Vagina (tissue), 2 donors: ENCODE measurements around the gene RHEX. TPM values are rescaled to one million over a fixed set of nuclear protein-coding genes. Genes with fewer than 3 reads are reported as not detected.

Source experiments
- DNase-seq, 2 donors: peaks; one replicate each; pipeline ENCODE4 v3.0.0-alpha.2; 2017; ENCODE audit errors: extremely low spot score in 2 of 2
- H3K27ac ChIP-seq: fragments of 200-600 bp; sonication (generic); one replicate; pipeline ENCODE4 v1.5.1; 2019
- H3K27me3 ChIP-seq: fragments of 200-600 bp; sonication (generic); one replicate; pipeline ENCODE4 v1.5.1; 2019
- H3K36me3 ChIP-seq, 2 donors: fragments of 200-600 bp; sonication (generic); one replicate each; pipeline ENCODE4 v1.5.1; 2017 to 2019
- H3K4me1 ChIP-seq: fragments of 200-600 bp; sonication (generic); one replicate; pipeline ENCODE4 v1.5.1; 2019
- H3K4me3 ChIP-seq, 2 donors: fragments of 200-600 bp; sonication (generic); 1 replicate in 1 of 2; 2 replicates in 1 of 2; pipeline ENCODE4 v1.5.1; 2016 to 2019
- H3K9me3 ChIP-seq: fragments of 200-600 bp; sonication (generic); one replicate; pipeline ENCODE4 v1.5.1; 2019
- CTCF ChIP-seq, 3 experiments: fragments of 450-650 bp in 2 of 3; fragments of 200-600 bp in 1 of 3; sonication (generic) in 1 of 3; IDR thresholded peaks; one replicate each; pipeline ENCODE4 v1.5.1; 2017 to 2019; ENCODE audit warnings: antibody characterized with exemption in 3 of 3, mild to moderate bottlenecking in 2 of 3, moderate library complexity in 2 of 3
- POLR2A ChIP-seq, 2 donors: fragments of 450-650 bp; IDR thresholded peaks; one replicate each; pipeline ENCODE4 v1.6.1; 2017; ENCODE audit warnings: antibody characterized with exemption in 2 of 2, mild to moderate bottlenecking in 2 of 2, moderate library complexity in 2 of 2
- POLR2AphosphoS5 ChIP-seq, 2 donors: sonication (generic); formaldehyde crosslinking; IDR thresholded peaks; one replicate each; pipeline ENCODE4 v1.9.0; 2017; ENCODE audit warnings: antibody characterized with exemption in 2 of 2, mild to moderate bottlenecking in 2 of 2, low read depth in 1 of 2; ENCODE audit not compliant: insufficient read depth in 1 of 2
- intact Hi-C: fragments of 100-400 bp; cut with DNase I; formaldehyde crosslinking; loops from one replicate; pipeline ENCODE4 v1.15.1; 2023
- total RNA-seq: library from RNA; depleted of rRNA; stranded (reverse); fragments of >200 nt; gene quantifications from one replicate; pipeline ENCODE4 v1.2.3, GENCODE V29; 2016

The RHEX gene
- total RNA-seq, 1 donor from 2014 or later = 1.7 TPM

- H3K9me3 ChIP-seq = no peaks in the 10 kb centered on the region
- DNase-seq = peak in 1 of 2 donors; percentile 32
- H3K4me1 ChIP-seq = no peaks in the 10 kb centered on the region
- no peaks in the 10 kb centered on the region for H3K27me3 ChIP-seq
- intact Hi-C loops = loop anchor here (10.0 kb wide), 2 partner anchors 121 to 311 kb away; no protein-coding TSS in a partner anchor
- TF ChIP-seq POLR2A (IDR thresholded peaks at IDR 0.05) = no peak
- TF ChIP-seq CTCF (IDR thresholded peaks at IDR 0.05) = no peak
- no peak for TF ChIP-seq POLR2AphosphoS5 (IDR thresholded peaks at IDR 0.05; ENCODE audit: insufficient read depth in 1 of 2, low read depth in 1 of 2)
- H3K36me3 ChIP-seq = no peaks in the 10 kb centered on the region
- no peak overlapping the region for H3K27ac ChIP-seq
- no peak overlapping the region for H3K4me3 ChIP-seq
Observed at GRCh38 chr1:206105464-206105995, 52.6 kb downstream of the RHEX start.

- Histone ChIP-seq H3K4me1 (no peaks in the 10 kb centered on the region), H3K27ac (no peak overlapping the region), H3K9me3 (no peaks in the 10 kb centered on the region), H3K27me3 (no peaks in the 10 kb centered on the region), H3K36me3 (no peaks in the 10 kb centered on the region), H3K4me3 (no peak overlapping the region)
- intact Hi-C loops = loop anchor here (10.0 kb wide), 2 partner anchors 122 to 312 kb away; no protein-coding TSS in a partner anchor
- no peak for TF ChIP-seq POLR2A (IDR thresholded peaks at IDR 0.05)
- TF ChIP-seq CTCF (IDR thresholded peaks at IDR 0.05) = peak; percentile 62 to 86 (median 76)
- TF ChIP-seq POLR2AphosphoS5 (IDR thresholded peaks at IDR 0.05; ENCODE audit: insufficient read depth in 1 of 2, low read depth in 1 of 2) = no peak
- peak in 1 of 2 donors; percentile 90 for DNase-seq
Observed at GRCh38 chr1:206106328-206107167, 53.6 kb downstream of the RHEX start.

- Histone ChIP-seq H3K4me3 (no peak overlapping the region), H3K9me3 (no peaks in the 10 kb centered on the region), H3K4me1 (no peaks in the 10 kb centered on the region), H3K27me3 (no peaks in the 10 kb centered on the region), H3K27ac (no peak overlapping the region), H3K36me3 (no peaks in the 10 kb centered on the region)
- intact Hi-C loops = loop anchor here (10.0 kb wide), 2 partner anchors 122 to 312 kb away; no protein-coding TSS in a partner anchor
- no peak for TF ChIP-seq CTCF (IDR thresholded peaks at IDR 0.05)
- TF ChIP-seq POLR2A (IDR thresholded peaks at IDR 0.05) = no peak
- no peak for TF ChIP-seq POLR2AphosphoS5 (IDR thresholded peaks at IDR 0.05; ENCODE audit: insufficient read depth in 1 of 2, low read depth in 1 of 2)
- DNase-seq = no peak
Observed at GRCh38 chr1:206107168-206107544, 54.2 kb downstream of the RHEX start.

GRCh38 chr1:206108635-206109034 is 55.7 kb downstream of the RHEX start:
- intact Hi-C loops = loop anchor here (10.0 kb wide), 2 partner anchors 124 to 314 kb away; no protein-coding TSS in a partner anchor
- H3K4me3 ChIP-seq = no peak overlapping the region
- no peak overlapping the region for H3K27ac ChIP-seq
- H3K36me3 ChIP-seq = no peaks in the 10 kb centered on the region
- DNase-seq = no peak
- H3K9me3 ChIP-seq = no peaks in the 10 kb centered on the region
- H3K27me3 ChIP-seq = no peaks in the 10 kb centered on the region
- no peaks in the 10 kb centered on the region for H3K4me1 ChIP-seq
- TF ChIP-seq POLR2AphosphoS5 (IDR thresholded peaks at IDR 0.05; ENCODE audit: insufficient read depth in 1 of 2, low read depth in 1 of 2) (no peak), CTCF (IDR thresholded peaks at IDR 0.05) (no peak), POLR2A (IDR thresholded peaks at IDR 0.05) (no peak)
